NB4 (cell line): ENCODE data around the gene CCM2.

Experiments
- CTCF ChIP-seq: IDR thresholded peaks from one replicate; pipeline ENCODE4 v1.5.1; 2012; ENCODE audit warnings: low read depth, low read length
- MAX ChIP-seq: IDR thresholded peaks from 2 replicates; pipeline ENCODE4 v1.6.1; 2011; ENCODE audit warnings: low read depth, low read length
- MYC ChIP-seq: IDR thresholded peaks from 2 replicates; pipeline ENCODE4 v1.6.1; 2011; ENCODE audit warnings: low read depth, low read length
- POLR2A ChIP-seq: IDR thresholded peaks from 2 replicates; pipeline ENCODE4 v1.6.1; 2011; ENCODE audit warnings: mild to moderate bottlenecking; ENCODE audit not compliant: insufficient read length; ENCODE audit errors: extremely low read depth

- TF ChIP-seq CTCF (no peak), POLR2A (no peak), MAX (no peak), MYC (no peak)
These were observed 39.1 kb downstream of the CCM2 start for GRCh38 chr7:45039106-45039505.
